Measurements from ENCODE around the gene ELMOD1.
"Not testable (repeated sequence)": the region's sequence is repeated elsewhere in the genome, so short reads cannot be mapped to it uniquely, and the experiment has no call there.

Gene ELMOD1

GRCh38 chr11:107567739-107568335 is 23.1 kb upstream of the ELMOD1 start:
- no peak overlapping the region for H3K4me3 ChIP-seq (ENCODE audit: control insufficient read depth, low read depth, low read length)
- no peak for DNase-seq (ENCODE audit: low read depth)
- TF ChIP-seq, protein P1, sequence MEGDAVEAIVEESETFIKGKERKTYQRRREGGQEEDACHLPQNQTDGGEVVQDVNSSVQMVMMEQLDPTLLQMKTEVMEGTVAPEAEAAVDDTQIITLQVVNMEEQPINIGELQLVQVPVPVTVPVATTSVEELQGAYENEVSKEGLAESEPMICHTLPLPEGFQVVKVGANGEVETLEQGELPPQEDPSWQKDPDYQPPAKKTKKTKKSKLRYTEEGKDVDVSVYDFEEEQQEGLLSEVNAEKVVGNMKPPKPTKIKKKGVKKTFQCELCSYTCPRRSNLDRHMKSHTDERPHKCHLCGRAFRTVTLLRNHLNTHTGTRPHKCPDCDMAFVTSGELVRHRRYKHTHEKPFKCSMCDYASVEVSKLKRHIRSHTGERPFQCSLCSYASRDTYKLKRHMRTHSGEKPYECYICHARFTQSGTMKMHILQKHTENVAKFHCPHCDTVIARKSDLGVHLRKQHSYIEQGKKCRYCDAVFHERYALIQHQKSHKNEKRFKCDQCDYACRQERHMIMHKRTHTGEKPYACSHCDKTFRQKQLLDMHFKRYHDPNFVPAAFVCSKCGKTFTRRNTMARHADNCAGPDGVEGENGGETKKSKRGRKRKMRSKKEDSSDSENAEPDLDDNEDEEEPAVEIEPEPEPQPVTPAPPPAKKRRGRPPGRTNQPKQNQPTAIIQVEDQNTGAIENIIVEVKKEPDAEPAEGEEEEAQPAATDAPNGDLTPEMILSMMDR (IDR thresholded peaks at IDR 0.05; ENCODE audit: control insufficient read depth, insufficient read depth, low read depth, low read length, missing control alignments) = no peak

GRCh38 chr11:107570015-107570414 is 20.9 kb upstream of the ELMOD1 start:
- TF ChIP-seq, protein P1 (IDR thresholded peaks at IDR 0.05; ENCODE audit: control insufficient read depth, insufficient read depth, low read depth, low read length, missing control alignments) = no peak
- DNase-seq (ENCODE audit: low read depth) = no peak
- no peak overlapping the region for H3K4me3 ChIP-seq (ENCODE audit: control insufficient read depth, low read depth, low read length)

DNA sequence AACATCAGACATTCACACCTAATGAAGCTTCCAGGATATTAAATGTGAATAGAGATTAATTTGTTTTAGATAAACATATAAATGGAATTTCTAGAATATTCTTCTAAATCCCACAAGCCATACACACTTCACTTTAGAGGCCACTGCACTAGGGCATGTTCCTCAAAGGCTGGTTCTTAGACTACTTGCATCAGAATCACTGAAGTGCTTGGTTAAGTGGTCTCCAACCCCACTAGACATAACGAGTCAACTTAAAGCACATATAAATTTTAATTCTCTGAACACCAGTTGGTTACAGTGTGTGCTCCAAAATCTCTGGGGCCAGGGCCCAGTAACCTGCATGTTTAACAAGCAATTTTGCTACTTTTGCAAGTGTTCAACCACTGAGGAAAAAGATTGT is 17.5 kb upstream of the ELMOD1 start:
- DNase-seq (ENCODE audit: low read depth) = no peak
- TF ChIP-seq, protein P1 (IDR thresholded peaks at IDR 0.05; ENCODE audit: control insufficient read depth, insufficient read depth, low read depth, low read length, missing control alignments) = no peak
- H3K4me3 ChIP-seq (ENCODE audit: control insufficient read depth, low read depth, low read length) = no peak overlapping the region

- not testable (repeated sequence) for DNase-seq (ENCODE audit: low read depth); H3K4me3 ChIP-seq (ENCODE audit: control insufficient read depth, low read depth, low read length)
- TF ChIP-seq, protein P1 (IDR thresholded peaks at IDR 0.05; ENCODE audit: control insufficient read depth, insufficient read depth, low read depth, low read length, missing control alignments) = peak; percentile 73
These were observed 14.2 kb upstream of the ELMOD1 start for GRCh38 chr11:107576497-107577345.

DNA sequence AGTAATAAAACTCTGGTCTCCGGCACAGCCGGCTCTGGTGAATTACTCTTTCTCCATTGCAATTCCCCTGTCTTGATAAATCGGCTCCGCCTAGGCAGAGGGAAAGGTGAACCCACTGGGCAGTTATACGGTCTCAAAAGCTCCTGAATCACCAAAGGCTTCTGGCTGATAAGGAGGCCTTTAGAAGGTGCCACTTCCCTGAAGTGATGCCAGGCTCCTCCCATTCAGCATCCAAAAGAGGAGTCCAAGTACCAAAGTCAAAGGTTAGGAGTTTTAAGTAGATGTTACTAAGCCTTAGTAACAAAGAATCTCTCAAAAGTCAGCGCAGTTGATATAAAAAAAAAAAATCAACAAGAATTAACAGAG is 13.6 kb upstream of the ELMOD1 start:
- H3K4me3 ChIP-seq (ENCODE audit: control insufficient read depth, low read depth, low read length) = no peak overlapping the region
- no peak for DNase-seq (ENCODE audit: low read depth)
- TF ChIP-seq, protein P1 (IDR thresholded peaks at IDR 0.05; ENCODE audit: control insufficient read depth, insufficient read depth, low read depth, low read length, missing control alignments) = no peak

DNA sequence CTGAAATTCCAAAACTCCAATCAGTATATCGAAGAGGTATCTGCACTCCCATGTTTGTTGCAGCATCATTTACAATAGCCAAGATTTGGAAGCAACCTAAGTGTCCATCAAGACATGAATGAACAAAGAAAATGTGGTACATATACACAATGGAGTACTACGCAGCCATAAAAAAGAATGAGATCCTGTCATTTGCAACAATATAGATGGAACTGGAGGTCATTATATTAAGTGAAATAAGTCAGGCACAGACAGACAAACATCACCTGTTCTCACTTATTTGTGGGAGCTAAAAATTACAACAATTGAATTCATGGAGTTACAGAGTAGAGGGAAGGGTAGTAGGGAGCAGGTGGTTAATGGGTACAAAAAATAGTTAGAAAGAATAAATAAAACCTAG is 11.8 kb upstream of the ELMOD1 start:
- H3K4me3 ChIP-seq (ENCODE audit: control insufficient read depth, low read depth, low read length); DNase-seq (ENCODE audit: low read depth): not testable (repeated sequence)

GRCh38 chr11:107581147-107581546 is 9.8 kb upstream of the ELMOD1 start:
- DNase-seq (ENCODE audit: low read depth) = no peak
- H3K4me3 ChIP-seq (ENCODE audit: control insufficient read depth, low read depth, low read length) = no peak overlapping the region
- TF ChIP-seq, protein P1 (IDR thresholded peaks at IDR 0.05; ENCODE audit: control insufficient read depth, insufficient read depth, low read depth, low read length, missing control alignments) = no peak

Data from AG09309 (cell line).